ENCODE measurements around the gene SLC35B2. TPM values are rescaled to one million over a fixed set of nuclear protein-coding genes. Genes with fewer than 3 reads are reported as not detected.

SLC35B2 gene
- total RNA-seq, 1 donor from 2014 or later = 77.0 TPM

DNA sequence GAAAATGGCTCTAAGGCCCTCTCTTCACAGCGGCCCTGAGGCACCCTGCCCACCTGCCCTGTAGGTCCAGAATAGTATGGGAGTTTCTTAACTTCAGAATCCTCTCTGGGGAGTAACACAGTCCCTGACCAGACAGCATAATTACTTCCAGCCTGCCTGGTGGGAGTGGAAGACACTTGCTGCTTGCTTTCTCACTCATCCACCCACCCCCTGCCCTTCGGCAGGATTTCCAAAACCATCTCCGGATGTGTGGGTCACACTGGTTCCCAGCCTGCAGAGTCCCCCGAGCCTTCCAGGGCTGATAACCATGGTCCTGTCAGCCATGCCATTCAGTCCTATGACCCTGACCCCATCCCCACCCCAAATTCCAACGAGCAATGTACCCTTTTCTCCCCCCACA is 28.5 kb downstream of the SLC35B2 start:
- no peak overlapping the region for H3K27ac Mint-ChIP-seq (ENCODE audit: unreplicated experiment)
- no peaks in the 10 kb centered on the region for H3K27me3 Mint-ChIP-seq (ENCODE audit: unreplicated experiment)
- H3K9me3 Mint-ChIP-seq (ENCODE audit: unreplicated experiment) = no peaks in the 10 kb centered on the region

DNA sequence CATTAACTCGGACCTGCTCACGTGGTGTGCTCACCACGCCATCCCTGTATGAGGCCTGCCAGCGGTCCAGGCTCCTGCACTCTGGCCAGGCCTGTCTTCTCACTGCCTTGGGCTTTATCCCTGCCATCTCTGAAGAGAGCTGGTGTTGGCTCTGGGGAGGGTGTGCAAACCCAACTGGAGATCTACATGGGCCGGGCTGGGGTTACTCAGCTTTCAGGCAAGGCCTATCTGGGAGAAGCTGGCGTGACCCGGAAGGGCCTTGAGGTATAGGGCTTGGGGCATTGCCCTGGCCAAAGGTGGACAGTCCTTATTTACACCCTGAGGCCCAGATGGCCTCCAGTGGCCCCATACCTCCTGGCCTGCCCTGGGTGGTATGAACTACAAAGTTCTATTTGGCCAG is 28.9 kb downstream of the SLC35B2 start:
- peaks cover 29% of the 10 kb centered on the region for H3K36me3 Mint-ChIP-seq (ENCODE audit: unreplicated experiment)
- H3K27me3 Mint-ChIP-seq (ENCODE audit: unreplicated experiment) = no peaks in the 10 kb centered on the region
- no peaks in the 10 kb centered on the region for H3K9me3 Mint-ChIP-seq (ENCODE audit: unreplicated experiment)
- DNase-seq (ENCODE audit: extremely low spot score, unreplicated experiment) = no peak
- H3K4me1 Mint-ChIP-seq (ENCODE audit: unreplicated experiment) = peaks cover 66% of the 10 kb centered on the region
- TF ChIP-seq CTCF (IDR thresholded peaks at IDR 0.05) = no peak
- no peak overlapping the region for H3K4me3 Mint-ChIP-seq (ENCODE audit: unreplicated experiment)
- H3K27ac Mint-ChIP-seq (ENCODE audit: unreplicated experiment) = peak overlapping the region; percentile 38

More for the DNA sequence above, 28.5 kb downstream of the SLC35B2 start:
- Mint-ChIP-seq H3K36me3 (ENCODE audit: unreplicated experiment) (peaks cover 33% of the 10 kb centered on the region), H3K4me3 (ENCODE audit: unreplicated experiment) (no peak overlapping the region), H3K4me1 (ENCODE audit: unreplicated experiment) (peaks cover 70% of the 10 kb centered on the region)
- no peak for DNase-seq (ENCODE audit: extremely low spot score, unreplicated experiment)
- no peak for TF ChIP-seq CTCF (IDR thresholded peaks at IDR 0.05)

DNA sequence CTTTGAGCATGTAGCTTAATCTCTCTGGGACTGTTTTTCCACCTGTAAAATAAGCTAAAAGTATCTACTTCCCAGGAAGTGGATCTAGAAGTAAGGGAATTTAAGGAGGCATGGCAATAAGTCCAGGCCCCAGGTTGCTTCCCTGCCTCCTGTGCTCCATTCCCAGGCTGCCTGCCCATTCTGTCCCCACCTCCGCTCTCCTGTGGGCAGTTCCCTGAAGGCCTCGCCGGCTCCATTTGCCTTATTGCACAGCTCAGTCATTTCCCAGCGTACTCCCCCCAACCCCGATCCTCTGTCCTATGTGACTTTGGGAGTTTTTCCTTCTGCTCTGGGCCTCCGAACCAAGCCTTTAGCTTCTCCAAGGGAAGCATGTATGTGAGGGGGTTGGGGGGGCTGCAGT is 29.3 kb downstream of the SLC35B2 start:
- DNase-seq (ENCODE audit: extremely low spot score, unreplicated experiment) = no peak
- Mint-ChIP-seq H3K4me1 (ENCODE audit: unreplicated experiment) (peaks cover 67% of the 10 kb centered on the region), H3K27me3 (ENCODE audit: unreplicated experiment) (no peaks in the 10 kb centered on the region), H3K9me3 (ENCODE audit: unreplicated experiment) (no peaks in the 10 kb centered on the region), H3K4me3 (ENCODE audit: unreplicated experiment) (no peak overlapping the region), H3K27ac (ENCODE audit: unreplicated experiment) (peak overlapping the region; percentile 38), H3K36me3 (ENCODE audit: unreplicated experiment) (peaks cover 28% of the 10 kb centered on the region)
- no peak for TF ChIP-seq CTCF (IDR thresholded peaks at IDR 0.05)

- Mint-ChIP-seq H3K4me3 (ENCODE audit: unreplicated experiment) (no peak overlapping the region), H3K4me1 (ENCODE audit: unreplicated experiment) (peaks cover 69% of the 10 kb centered on the region), H3K27ac (ENCODE audit: unreplicated experiment) (no peak overlapping the region), H3K27me3 (ENCODE audit: unreplicated experiment) (no peaks in the 10 kb centered on the region), H3K9me3 (ENCODE audit: unreplicated experiment) (no peaks in the 10 kb centered on the region), H3K36me3 (ENCODE audit: unreplicated experiment) (peaks cover 22% of the 10 kb centered on the region)
- no peak for DNase-seq (ENCODE audit: extremely low spot score, unreplicated experiment)
- TF ChIP-seq CTCF (IDR thresholded peaks at IDR 0.05) = no peak
Observed at GRCh38 chr6:44227148-44227793, 30.1 kb downstream of the SLC35B2 start.

GRCh38 chr6:44226368-44227147 is 30.8 kb downstream of the SLC35B2 start:
- no peak for TF ChIP-seq CTCF (IDR thresholded peaks at IDR 0.05)
- Mint-ChIP-seq H3K27me3 (ENCODE audit: unreplicated experiment) (no peaks in the 10 kb centered on the region), H3K9me3 (ENCODE audit: unreplicated experiment) (no peaks in the 10 kb centered on the region), H3K4me1 (ENCODE audit: unreplicated experiment) (peaks cover 75% of the 10 kb centered on the region), H3K27ac (ENCODE audit: unreplicated experiment) (peak overlapping the region; percentile 70), H3K36me3 (ENCODE audit: unreplicated experiment) (peaks cover 17% of the 10 kb centered on the region), H3K4me3 (ENCODE audit: unreplicated experiment) (peak overlapping the region; percentile 40)
- DNase-seq (ENCODE audit: extremely low spot score, unreplicated experiment) = no peak

Measured in osteocyte (in vitro differentiated cells).